CD14-positive monocyte (primary cell): ENCODE data around the gene SLC26A9. TPM values are rescaled to one million over a fixed set of nuclear protein-coding genes. Genes with fewer than 3 reads are reported as not detected.

Source experiments
- DNase-seq, 3 donors: peaks; one replicate each; pipeline ENCODE4 v3.0.0-alpha.2; 2011 to 2022
- H2AFZ ChIP-seq: 2 replicates; pipeline ENCODE4 v1.6.0; 2012; ENCODE audit warnings: mild to moderate bottlenecking, low read depth, low read length, inconsistent platforms; ENCODE audit not compliant: insufficient read depth, poor library complexity, severe bottlenecking
- H3K27ac ChIP-seq, 2 donors: 1 replicate in 1 of 2; 2 replicates in 1 of 2; pipeline ENCODE4 v1.5.1; 2012 to 2013; ENCODE audit warnings: low read length in 2 of 2, control low read depth in 1 of 2, inconsistent platforms in 1 of 2, low read depth in 1 of 2, mild to moderate bottlenecking in 1 of 2
- H3K27me3 ChIP-seq, 2 donors: one replicate each; pipeline versions ENCODE4 v1.6.0 to v1.6.1; 2011 to 2013; ENCODE audit warnings: low read length in 2 of 2; ENCODE audit not compliant: control insufficient read depth in 2 of 2, insufficient read depth in 2 of 2
- H3K36me3 ChIP-seq, 2 donors: replicated peaks in 1 of 2; 1 replicate in 1 of 2; 2 replicates in 1 of 2; pipeline versions ENCODE4 v1.5.1 to v1.6.1; 2012 to 2013; ENCODE audit warnings: low read length in 2 of 2, control low read depth in 1 of 2, inconsistent platforms in 1 of 2, mild to moderate bottlenecking in 1 of 2; ENCODE audit not compliant: insufficient read depth in 2 of 2, control insufficient read depth in 1 of 2
- H3K4me1 ChIP-seq, 2 donors: 1 replicate in 1 of 2; 2 replicates in 1 of 2; pipeline versions ENCODE4 v1.5.1 to v1.6.1; 2012 to 2013; ENCODE audit warnings: low read length in 2 of 2, control low read depth in 1 of 2, inconsistent platforms in 1 of 2, mild to moderate bottlenecking in 1 of 2, moderate library complexity in 1 of 2; ENCODE audit not compliant: insufficient read depth in 2 of 2, control insufficient read depth in 1 of 2
- H3K4me2 ChIP-seq: replicated peaks from 2 replicates; pipeline ENCODE3; 2012; ENCODE audit warnings: low read length, moderate library complexity, mild to moderate bottlenecking; ENCODE audit not compliant: poor library complexity, severe bottlenecking; ENCODE audit errors: extremely low read depth
- H3K4me3 ChIP-seq, 3 experiments: fragments of 200-600 bp in 1 of 3; sonication (generic) in 1 of 3; replicated peaks in 1 of 3; 1 replicate in 2 of 3; 2 replicates in 1 of 3; pipeline ENCODE4 v1.5.1; 2011 to 2013; ENCODE audit warnings: low read length in 3 of 3, mild to moderate bottlenecking in 3 of 3, control low read depth in 2 of 3, low read depth in 2 of 3, inconsistent platforms in 1 of 3, moderate library complexity in 1 of 3
- H3K79me2 ChIP-seq: 2 replicates; pipeline ENCODE4 v1.6.0; 2012; ENCODE audit warnings: mild to moderate bottlenecking, control low read depth, inconsistent platforms, low read length, moderate library complexity; ENCODE audit not compliant: insufficient read depth
- H3K9ac ChIP-seq: 2 replicates; pipeline ENCODE4 v1.6.0; 2017; ENCODE audit warnings: low read length, mild to moderate bottlenecking; ENCODE audit not compliant: insufficient read depth, poor library complexity, severe bottlenecking
- H3K9me3 ChIP-seq, 2 donors: replicated peaks in 1 of 2; 1 replicate in 1 of 2; 2 replicates in 1 of 2; pipeline versions ENCODE4 v1.5.1 to v1.6.1; 2012 to 2013; ENCODE audit warnings: low read length in 2 of 2, control low read depth in 1 of 2; ENCODE audit not compliant: control insufficient read depth in 1 of 2, insufficient read depth in 1 of 2
- H4K20me1 ChIP-seq: 2 replicates; pipeline ENCODE4 v1.6.0; 2012; ENCODE audit warnings: mild to moderate bottlenecking, low read length, control low read depth, moderate library complexity; ENCODE audit not compliant: insufficient read depth
- H3K27ac Mint-ChIP-seq, 7 donors: one replicate each; pipeline ENCODE4 v1.8.0; 2020; ENCODE audit warnings: mild to moderate bottlenecking in 7 of 7, mixed read lengths in 7 of 7, moderate library complexity in 6 of 7, inconsistent platforms in 2 of 7
- H3K27me3 Mint-ChIP-seq, 3 donors: one replicate each; pipeline ENCODE4 v1.8.0; 2021 to 2022; ENCODE audit warnings: low read depth in 3 of 3, mild to moderate bottlenecking in 3 of 3, mixed read lengths in 3 of 3, moderate library complexity in 3 of 3, inconsistent platforms in 1 of 3
- H3K36me3 Mint-ChIP-seq, 2 donors: one replicate each; pipeline ENCODE4 v1.8.0; 2020; ENCODE audit warnings: mixed read lengths in 2 of 2, inconsistent platforms in 1 of 2, mild to moderate bottlenecking in 1 of 2
- H3K4me1 Mint-ChIP-seq: one replicate; pipeline ENCODE4 v1.8.0; 2020; ENCODE audit warnings: mild to moderate bottlenecking, mixed read lengths
- H3K4me3 Mint-ChIP-seq, 2 donors: one replicate each; pipeline ENCODE4 v1.8.0; 2020; ENCODE audit warnings: mild to moderate bottlenecking in 2 of 2, mixed read lengths in 2 of 2, moderate library complexity in 1 of 2
- H3K9me3 Mint-ChIP-seq, 7 donors: one replicate each; pipeline ENCODE4 v1.8.0; 2020 to 2022; ENCODE audit warnings: mixed read lengths in 7 of 7, mild to moderate bottlenecking in 6 of 7, moderate library complexity in 6 of 7, inconsistent platforms in 2 of 7
- WGBS: methylation state at CpG from one replicate; pipeline ENCODE4 v1.1.5; 2013; ENCODE audit warnings: missing lambda C conversion rate; ENCODE audit not compliant: insufficient coverage; 5-methylcytosine and 5-hydroxymethylcytosine counted together
- intact Hi-C, 2 donors: fragments of 100-400 bp; cut with micrococcal nuclease; formaldehyde crosslinking; loops; one replicate each; pipeline versions ENCODE4 v1.15.0 to v1.15.1; 2023
- polyA plus RNA-seq, 3 donors: library from polyadenylated mRNA; depleted of rRNA in 1 of 3; unstranded in 2 of 3; stranded (reverse) in 1 of 3; fragments of 300-500 nt in 2 of 3; fragments of >200 nt in 1 of 3; fragmentation: Illumina TruSeq in 2 of 3; gene quantifications; 1 replicate in 2 of 3; 2 replicates in 1 of 3; pipeline ENCODE4 v1.2.3, GENCODE V29; 2012 to 2021
- TF ChIP-seq, protein P1 (sequence below): fragments of 200-600 bp; IDR thresholded peaks from one replicate; pipeline ENCODE4 v1.8.0; 2022; ENCODE audit warnings: antibody characterized with exemption, mild to moderate bottlenecking

SLC26A9 gene
- polyA plus RNA-seq, 3 donors = 0.04 TPM; not detected in 2

DNA sequence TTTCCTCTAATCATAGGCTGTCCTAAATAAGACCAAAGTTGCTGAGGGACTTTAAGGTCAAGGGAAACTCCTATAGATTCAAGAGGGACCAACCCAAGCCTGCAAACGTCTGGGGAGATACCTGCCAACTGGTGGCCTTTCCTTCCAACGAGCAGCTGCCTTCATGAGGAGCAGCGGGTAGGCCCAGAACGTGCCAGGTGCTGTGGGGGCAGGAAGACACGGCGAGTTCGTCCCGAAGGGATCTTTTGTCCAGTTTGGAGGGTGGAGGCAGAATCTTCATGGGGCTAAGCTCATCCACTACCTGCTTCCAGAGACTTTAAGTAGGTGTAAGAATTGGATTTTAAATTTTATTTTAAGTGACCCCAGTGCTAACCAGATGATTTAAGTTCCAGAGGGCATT lies 26.0 kb upstream of the SLC26A9 start:
- no peak overlapping the region for H3K4me3 Mint-ChIP-seq
- H3K4me1 Mint-ChIP-seq = no peaks in the 10 kb centered on the region
- Histone ChIP-seq H3K9me3 (no peaks in the 10 kb centered on the region), H3K36me3 (no peaks in the 10 kb centered on the region), H3K27ac (no peak overlapping the region), H3K27me3 (no peaks in the 10 kb centered on the region), H3K4me1 (peaks cover 0 to under 1% of the 10 kb centered on the region in 2 donors), H2AFZ (no peak overlapping the region), H3K9ac (no peak overlapping the region), H3K4me3 (no peak overlapping the region), H3K79me2 (no peaks in the 10 kb centered on the region), H4K20me1 (no peaks in the 10 kb centered on the region), H3K4me2 (no peak overlapping the region)
- no peak overlapping the region for H3K27ac Mint-ChIP-seq
- intact Hi-C loops = no loop called here
- 96% methylated on average over 8 of the region's 8 CpGs for WGBS
- H3K27me3 Mint-ChIP-seq = peaks cover 1 to 3% (median 2%) of the 10 kb centered on the region in 3 donors
- no peaks in the 10 kb centered on the region for H3K9me3 Mint-ChIP-seq
- H3K36me3 Mint-ChIP-seq = no peaks in the 10 kb centered on the region
- TF ChIP-seq, protein P1, sequence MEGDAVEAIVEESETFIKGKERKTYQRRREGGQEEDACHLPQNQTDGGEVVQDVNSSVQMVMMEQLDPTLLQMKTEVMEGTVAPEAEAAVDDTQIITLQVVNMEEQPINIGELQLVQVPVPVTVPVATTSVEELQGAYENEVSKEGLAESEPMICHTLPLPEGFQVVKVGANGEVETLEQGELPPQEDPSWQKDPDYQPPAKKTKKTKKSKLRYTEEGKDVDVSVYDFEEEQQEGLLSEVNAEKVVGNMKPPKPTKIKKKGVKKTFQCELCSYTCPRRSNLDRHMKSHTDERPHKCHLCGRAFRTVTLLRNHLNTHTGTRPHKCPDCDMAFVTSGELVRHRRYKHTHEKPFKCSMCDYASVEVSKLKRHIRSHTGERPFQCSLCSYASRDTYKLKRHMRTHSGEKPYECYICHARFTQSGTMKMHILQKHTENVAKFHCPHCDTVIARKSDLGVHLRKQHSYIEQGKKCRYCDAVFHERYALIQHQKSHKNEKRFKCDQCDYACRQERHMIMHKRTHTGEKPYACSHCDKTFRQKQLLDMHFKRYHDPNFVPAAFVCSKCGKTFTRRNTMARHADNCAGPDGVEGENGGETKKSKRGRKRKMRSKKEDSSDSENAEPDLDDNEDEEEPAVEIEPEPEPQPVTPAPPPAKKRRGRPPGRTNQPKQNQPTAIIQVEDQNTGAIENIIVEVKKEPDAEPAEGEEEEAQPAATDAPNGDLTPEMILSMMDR = no peak
- DNase-seq = no peak

DNA sequence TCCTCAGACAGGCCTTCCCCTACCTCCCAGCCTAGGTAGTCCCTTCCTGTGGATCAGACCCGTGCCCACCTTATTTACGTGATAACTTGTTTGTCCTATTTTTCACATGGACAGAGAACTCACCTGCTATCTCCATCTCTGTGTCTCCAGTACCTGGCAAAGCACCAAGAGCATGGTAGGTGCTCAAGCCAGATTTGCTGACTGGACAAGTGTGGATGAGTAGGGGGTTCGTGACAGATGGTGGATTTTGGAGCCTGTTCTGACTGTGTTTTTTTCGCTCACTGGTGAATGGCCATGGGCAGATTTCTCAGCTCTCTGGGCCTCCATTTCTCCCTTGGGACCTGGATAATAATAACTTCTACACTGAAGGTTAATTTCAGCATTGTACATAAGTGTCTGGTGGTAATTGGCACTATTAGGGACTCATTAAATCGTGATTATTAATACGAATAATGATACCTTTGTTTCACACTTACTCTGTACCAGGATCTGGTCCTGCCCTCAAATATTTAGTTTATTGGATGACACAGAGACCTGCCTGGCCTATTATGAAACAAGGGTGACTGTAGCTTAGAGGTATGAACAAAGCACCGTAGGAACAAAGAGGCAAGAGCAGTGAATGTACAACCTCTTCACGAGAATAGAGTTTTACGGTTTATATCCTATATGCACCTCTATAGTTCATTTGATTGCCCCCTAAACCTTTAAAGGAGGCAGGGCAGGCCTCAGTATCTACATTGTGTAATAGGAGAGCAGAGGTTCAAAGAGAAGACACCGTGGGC lies 24.5 kb upstream of the SLC26A9 start:
- Histone ChIP-seq H3K27me3 (no peaks in the 10 kb centered on the region), H3K36me3 (no peaks in the 10 kb centered on the region), H3K4me1 (peaks cover 8 to 15% of the 10 kb centered on the region in 2 donors), H3K9me3 (no peaks in the 10 kb centered on the region), H3K27ac (no peak overlapping the region), H2AFZ (no peak overlapping the region), H3K9ac (no peak overlapping the region), H3K4me2 (no peak overlapping the region), H3K4me3 (no peak overlapping the region), H4K20me1 (no peaks in the 10 kb centered on the region), H3K79me2 (no peaks in the 10 kb centered on the region)
- no peak overlapping the region for H3K4me3 Mint-ChIP-seq
- peaks cover 0 to 4% (median 4%) of the 10 kb centered on the region in 3 donors for H3K27me3 Mint-ChIP-seq
- no peaks in the 10 kb centered on the region for H3K9me3 Mint-ChIP-seq
- intact Hi-C loops = no loop called here
- TF ChIP-seq, protein P1 = no peak
- WGBS = no CpG with 5 or more reads among the region's 10 CpGs
- H3K4me1 Mint-ChIP-seq = peaks cover 13% of the 10 kb centered on the region
- H3K36me3 Mint-ChIP-seq = no peaks in the 10 kb centered on the region
- no peak for DNase-seq
- H3K27ac Mint-ChIP-seq = peak overlapping the region in 1 of 7 donors; percentile 0
